MCF 10A (cell line): Measurements from ENCODE around the gene SSTR5. TPM values are rescaled to one million over a fixed set of nuclear protein-coding genes. Genes with fewer than 3 reads are reported as not detected.

Experiments
- BruUV-seq: library from RNA; stranded (reverse); fragments of 400-500 nt; replicated peaks from 2 replicates; lab custom pipeline; 2021; lab: Mats Ljungman, UMichigan
- CTCF ChIA-PET: fragments of 300-600 bp; sonication (Branson Sonifier 250); formaldehyde crosslinking; extraction: SDS; loops from one replicate; lab custom pipeline; 2021; ENCODE audit warnings: antibody characterized with exemption, inconsistent platforms; lab: Yijun Ruan, JAX
- POLR2A ChIA-PET: fragments of 300-600, 350-650 bp; sonication (Branson Sonifier 250); formaldehyde crosslinking; extraction: SDS; loops from one replicate; lab custom pipeline; 2020; ENCODE audit warnings: antibody characterized with exemption, inconsistent platforms; lab: Yijun Ruan, JAX
- DNase-seq: peaks from one replicate; pipeline ENCODE4 v3.0.0-alpha.2; 2018; ENCODE audit not compliant: unreplicated experiment
- H3K27ac Mint-ChIP-seq: one replicate; pipeline ENCODE4 v1.8.0; 2022; ENCODE audit warnings: mild to moderate bottlenecking, low read depth, mixed read lengths; ENCODE audit not compliant: unreplicated experiment
- H3K27me3 Mint-ChIP-seq: one replicate; pipeline ENCODE4 v1.8.0; 2022; ENCODE audit warnings: mixed read lengths; ENCODE audit not compliant: insufficient read depth, unreplicated experiment
- H3K36me3 Mint-ChIP-seq: one replicate; pipeline ENCODE4 v1.8.0; 2022; ENCODE audit warnings: mild to moderate bottlenecking, moderate library complexity, mixed read lengths; ENCODE audit not compliant: insufficient read depth, unreplicated experiment
- H3K4me1 Mint-ChIP-seq: one replicate; pipeline ENCODE4 v1.8.0; 2022; ENCODE audit warnings: mixed read lengths; ENCODE audit not compliant: insufficient read depth, unreplicated experiment
- H3K4me3 Mint-ChIP-seq: one replicate; pipeline ENCODE4 v1.8.0; 2022; ENCODE audit warnings: mild to moderate bottlenecking, moderate library complexity, mixed read lengths; ENCODE audit not compliant: unreplicated experiment
- H3K9me3 Mint-ChIP-seq: one replicate; pipeline ENCODE4 v1.8.0; 2022; ENCODE audit warnings: mixed read lengths; ENCODE audit not compliant: unreplicated experiment
- intact Hi-C: fragments of 100-400 bp; cut with micrococcal nuclease; formaldehyde crosslinking; loops from 2 replicates; pipeline ENCODE4 v1.14.1; 2022
- total RNA-seq: library from RNA; stranded (reverse); gene quantifications from 2 replicates; pipeline ENCODE4 v1.2.3, GENCODE V29; 2022
- TF ChIP-seq, protein P1 (sequence below): fragments of 200-600 bp; IDR thresholded peaks from one replicate; pipeline ENCODE4 v1.8.0; 2022; ENCODE audit warnings: antibody characterized with exemption, mild to moderate bottlenecking; ENCODE audit not compliant: unreplicated experiment

Gene SSTR5
- total RNA-seq, 1 experiment from 2014 or later: not detected

DNA sequence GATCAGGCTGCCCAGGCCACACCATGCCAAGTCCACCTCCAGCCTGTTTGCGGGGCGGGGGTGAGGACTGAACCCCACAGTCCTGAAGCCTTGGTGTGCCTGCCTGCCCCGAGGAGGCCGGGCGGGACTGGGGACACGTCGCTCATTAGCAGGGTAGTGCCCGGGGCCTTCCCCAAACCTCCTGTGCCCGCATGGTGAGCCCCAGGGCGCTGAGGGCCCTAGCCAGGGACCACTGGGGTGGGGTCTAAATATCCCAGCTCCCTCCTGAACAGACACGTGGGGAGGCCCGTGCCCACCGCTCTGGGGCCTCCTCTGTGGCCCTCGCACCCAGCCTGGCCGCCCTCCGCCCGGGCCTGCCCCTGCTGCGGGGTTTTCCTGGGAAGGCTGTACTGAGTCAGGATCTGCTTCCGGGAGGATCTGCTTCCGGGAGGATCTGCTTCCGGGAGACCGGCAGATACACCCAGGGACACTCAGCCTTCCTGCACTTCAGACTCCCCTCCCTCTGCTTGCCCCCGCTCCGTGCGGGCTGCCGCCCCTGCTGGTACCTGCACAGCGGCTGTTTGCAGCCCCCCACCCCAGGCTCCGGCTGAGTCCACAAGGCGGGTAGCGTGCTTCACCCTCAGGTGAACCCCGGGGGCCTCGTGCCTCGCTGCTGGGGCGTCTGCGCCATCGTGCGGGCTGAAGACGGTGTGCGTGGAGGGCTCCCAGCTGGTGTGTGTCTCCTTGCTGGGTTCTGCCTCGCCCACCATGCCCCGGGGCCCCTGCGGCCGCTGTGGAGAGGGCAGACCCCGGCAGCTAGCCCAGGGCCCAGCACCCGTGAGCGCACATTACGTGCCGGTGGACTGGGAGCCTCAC lies 56.8 kb downstream of the SSTR5 start:
- TF ChIP-seq, protein P1, sequence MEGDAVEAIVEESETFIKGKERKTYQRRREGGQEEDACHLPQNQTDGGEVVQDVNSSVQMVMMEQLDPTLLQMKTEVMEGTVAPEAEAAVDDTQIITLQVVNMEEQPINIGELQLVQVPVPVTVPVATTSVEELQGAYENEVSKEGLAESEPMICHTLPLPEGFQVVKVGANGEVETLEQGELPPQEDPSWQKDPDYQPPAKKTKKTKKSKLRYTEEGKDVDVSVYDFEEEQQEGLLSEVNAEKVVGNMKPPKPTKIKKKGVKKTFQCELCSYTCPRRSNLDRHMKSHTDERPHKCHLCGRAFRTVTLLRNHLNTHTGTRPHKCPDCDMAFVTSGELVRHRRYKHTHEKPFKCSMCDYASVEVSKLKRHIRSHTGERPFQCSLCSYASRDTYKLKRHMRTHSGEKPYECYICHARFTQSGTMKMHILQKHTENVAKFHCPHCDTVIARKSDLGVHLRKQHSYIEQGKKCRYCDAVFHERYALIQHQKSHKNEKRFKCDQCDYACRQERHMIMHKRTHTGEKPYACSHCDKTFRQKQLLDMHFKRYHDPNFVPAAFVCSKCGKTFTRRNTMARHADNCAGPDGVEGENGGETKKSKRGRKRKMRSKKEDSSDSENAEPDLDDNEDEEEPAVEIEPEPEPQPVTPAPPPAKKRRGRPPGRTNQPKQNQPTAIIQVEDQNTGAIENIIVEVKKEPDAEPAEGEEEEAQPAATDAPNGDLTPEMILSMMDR: no peak
- Mint-ChIP-seq H3K9me3 (no peaks in the 10 kb centered on the region), H3K36me3 (no peaks in the 10 kb centered on the region), H3K27me3 (no peaks in the 10 kb centered on the region), H3K27ac (no peak overlapping the region), H3K4me3 (no peak overlapping the region), H3K4me1 (no peaks in the 10 kb centered on the region)
- intact Hi-C loops: no loop called here
- BruUV-seq: no TSS peak
- DNase-seq: no peak
- POLR2A ChIA-PET: no interaction called here
- CTCF ChIA-PET: no interaction called here

GRCh38 chr16:1130382-1130781 lies 57.8 kb downstream of the SSTR5 start:
- no TSS peak for BruUV-seq
- TF ChIP-seq, protein P1: no peak
- CTCF ChIA-PET: no interaction called here
- Mint-ChIP-seq H3K9me3 (no peaks in the 10 kb centered on the region), H3K27ac (no peak overlapping the region), H3K36me3 (no peaks in the 10 kb centered on the region), H3K4me1 (no peaks in the 10 kb centered on the region), H3K27me3 (no peaks in the 10 kb centered on the region), H3K4me3 (no peak overlapping the region)
- POLR2A ChIA-PET: interaction anchor here (0.6 kb wide), 1 partner anchor 768 kb away, joined by 3 read pairs; no protein-coding TSS in a partner anchor
- DNase-seq: no peak
- intact Hi-C loops: no loop called here

Other genes starting within 250 kb of the SSTR5 start
- gene LMF1, start 101.8 kb upstream of the SSTR5 start, total RNA-seq: 9.9 and 11.2 TPM in 2 replicates
- gene SOX8, start 91.0 kb upstream of the SSTR5 start, total RNA-seq: not detected in 2 replicates
- gene C1QTNF8, start 23.5 kb downstream of the SSTR5 start, total RNA-seq: not detected in 2 replicates
- not detected in 2 replicates for gene CACNA1H, start 80.4 kb downstream of the SSTR5 start, total RNA-seq
- gene TPSG1, start 152.5 kb downstream of the SSTR5 start, total RNA-seq: not detected in 2 replicates
- not detected in 2 replicates for gene TPSB2, start 157.4 kb downstream of the SSTR5 start, total RNA-seq
- gene TPSAB1, start 168.0 kb downstream of the SSTR5 start, total RNA-seq: not detected in 2 replicates
- not detected in 2 replicates for gene TPSD1, start 183.3 kb downstream of the SSTR5 start, total RNA-seq
- gene UBE2I, start 236.9 kb downstream of the SSTR5 start, total RNA-seq: 163 and 172 TPM in 2 replicates